GM12801 (cell line): ENCODE results near the gene ART3.

Source experiments
- TF ChIP-seq, protein P1 (sequence below): IDR thresholded peaks from one replicate; pipeline ENCODE4 v1.5.1; 2011; ENCODE audit warnings: control low read depth; ENCODE audit not compliant: insufficient read length; ENCODE audit errors: extremely low read depth

The ART3 gene

DNA sequence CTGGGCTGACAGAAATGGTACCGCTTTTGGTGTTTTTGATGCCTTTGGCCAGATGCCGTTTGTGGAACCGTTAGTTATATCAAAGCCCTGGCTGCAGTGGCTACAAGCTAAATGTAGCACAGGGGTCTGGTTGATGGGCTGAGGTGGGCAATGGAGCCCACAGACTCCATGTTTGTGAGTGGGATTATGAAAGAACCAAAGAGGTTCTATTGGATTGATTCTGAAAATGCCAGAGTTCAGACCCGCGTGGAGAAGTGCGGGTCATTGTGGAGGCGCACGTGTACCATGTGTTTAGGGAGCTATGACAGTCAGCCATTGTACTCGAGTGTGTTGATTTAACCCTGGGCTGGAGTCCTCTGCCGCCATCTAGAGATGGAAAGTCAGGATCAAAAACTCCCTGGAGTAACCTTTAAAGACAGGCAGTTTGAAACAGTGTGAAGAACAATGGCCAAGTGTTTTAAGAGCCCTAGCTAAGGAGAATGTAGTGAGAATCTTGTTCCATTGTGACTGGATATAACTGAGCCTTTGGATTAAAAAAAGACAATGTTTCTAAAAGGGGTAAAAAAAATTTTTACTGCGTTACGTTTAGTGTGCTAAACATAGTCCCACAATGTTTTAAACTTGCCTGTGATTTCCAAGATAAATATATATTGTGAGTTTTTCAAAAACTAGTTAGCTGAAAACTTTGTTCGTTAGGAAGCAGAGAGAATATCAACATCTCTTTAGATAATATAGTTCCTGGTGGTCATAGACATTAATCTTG lies 12.7 kb downstream of the ART3 start:
- TF ChIP-seq, protein P1, sequence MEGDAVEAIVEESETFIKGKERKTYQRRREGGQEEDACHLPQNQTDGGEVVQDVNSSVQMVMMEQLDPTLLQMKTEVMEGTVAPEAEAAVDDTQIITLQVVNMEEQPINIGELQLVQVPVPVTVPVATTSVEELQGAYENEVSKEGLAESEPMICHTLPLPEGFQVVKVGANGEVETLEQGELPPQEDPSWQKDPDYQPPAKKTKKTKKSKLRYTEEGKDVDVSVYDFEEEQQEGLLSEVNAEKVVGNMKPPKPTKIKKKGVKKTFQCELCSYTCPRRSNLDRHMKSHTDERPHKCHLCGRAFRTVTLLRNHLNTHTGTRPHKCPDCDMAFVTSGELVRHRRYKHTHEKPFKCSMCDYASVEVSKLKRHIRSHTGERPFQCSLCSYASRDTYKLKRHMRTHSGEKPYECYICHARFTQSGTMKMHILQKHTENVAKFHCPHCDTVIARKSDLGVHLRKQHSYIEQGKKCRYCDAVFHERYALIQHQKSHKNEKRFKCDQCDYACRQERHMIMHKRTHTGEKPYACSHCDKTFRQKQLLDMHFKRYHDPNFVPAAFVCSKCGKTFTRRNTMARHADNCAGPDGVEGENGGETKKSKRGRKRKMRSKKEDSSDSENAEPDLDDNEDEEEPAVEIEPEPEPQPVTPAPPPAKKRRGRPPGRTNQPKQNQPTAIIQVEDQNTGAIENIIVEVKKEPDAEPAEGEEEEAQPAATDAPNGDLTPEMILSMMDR, result no peak

DNA sequence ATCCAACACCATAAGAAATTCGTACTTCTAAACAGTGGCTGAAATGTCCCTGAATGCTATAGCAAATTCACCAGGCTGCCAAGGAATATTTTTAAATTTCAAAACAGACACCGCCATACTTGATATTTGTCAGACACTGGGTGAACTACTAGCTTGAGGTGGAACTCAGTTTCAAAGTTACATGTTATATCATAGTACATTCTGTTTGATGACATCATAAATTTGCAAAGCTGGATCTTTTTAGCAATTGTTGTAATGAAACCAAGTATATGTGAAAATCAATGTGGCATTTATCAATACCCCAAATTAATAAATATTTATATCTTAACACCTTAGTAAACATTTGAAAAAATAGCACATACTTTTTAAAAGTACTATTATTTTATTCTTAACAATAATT lies 14.2 kb downstream of the ART3 start:
- TF ChIP-seq, protein P1, result no peak

DNA sequence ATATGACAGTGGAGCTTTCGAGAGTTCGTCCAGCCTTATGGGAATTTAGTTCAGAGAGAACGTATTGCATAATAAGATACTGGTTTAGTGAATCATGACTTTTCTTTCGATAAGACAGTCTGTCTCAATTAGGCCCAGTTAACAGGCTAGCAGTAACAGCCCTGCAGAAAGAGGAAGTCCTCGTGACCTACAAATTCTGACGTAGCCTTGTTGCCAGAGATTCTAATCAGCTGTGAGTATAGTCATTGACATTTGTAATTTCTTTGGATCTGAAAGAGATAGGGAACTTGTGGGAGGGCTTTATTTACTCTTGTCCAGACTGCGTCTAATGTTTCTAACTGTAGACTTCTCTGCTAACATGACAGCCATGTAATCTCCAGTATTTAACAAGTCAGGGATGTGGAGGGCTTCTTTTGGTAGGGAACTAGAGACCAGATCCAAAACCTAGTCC lies 15.8 kb downstream of the ART3 start:
- TF ChIP-seq, protein P1, result no peak

DNA sequence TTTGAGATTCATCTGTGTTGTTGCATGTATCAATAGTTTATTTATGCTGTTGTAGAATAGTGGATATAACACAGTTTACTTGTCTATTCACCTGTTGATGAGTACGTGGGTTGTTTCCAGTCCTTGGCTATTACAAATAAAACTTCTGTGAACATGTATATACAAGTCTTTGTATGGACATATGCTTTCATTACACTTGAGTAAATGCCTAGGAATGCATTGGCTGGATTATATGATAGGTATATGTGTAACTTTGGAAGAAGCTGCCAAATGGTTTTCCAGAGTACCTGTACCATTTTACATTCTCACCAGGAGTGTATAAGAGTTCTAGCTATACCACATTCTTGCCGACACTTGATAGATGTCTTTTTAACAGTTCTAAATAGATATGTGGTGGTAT lies 16.5 kb downstream of the ART3 start:
- TF ChIP-seq, protein P1, result no peak

DNA sequence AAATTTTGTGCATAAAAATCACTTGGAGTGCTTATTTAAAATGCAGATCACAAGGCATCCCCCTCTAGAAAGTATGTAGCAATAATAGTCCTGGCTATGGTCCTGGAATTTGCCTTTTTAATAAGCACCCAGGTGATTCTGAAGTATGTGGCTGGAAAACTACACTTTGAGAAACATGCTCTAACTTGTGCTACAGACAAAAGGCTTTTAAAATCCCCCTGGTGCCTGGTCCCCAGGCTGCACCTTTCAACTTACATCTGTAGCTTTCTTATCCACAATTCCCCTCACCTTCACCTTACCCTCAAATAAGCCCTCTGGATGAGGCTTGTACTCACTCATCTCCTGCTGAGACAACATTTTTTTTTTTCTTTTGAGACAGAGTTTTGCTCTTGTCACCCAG lies 21.1 kb downstream of the ART3 start:
- TF ChIP-seq, protein P1, result no peak

DNA sequence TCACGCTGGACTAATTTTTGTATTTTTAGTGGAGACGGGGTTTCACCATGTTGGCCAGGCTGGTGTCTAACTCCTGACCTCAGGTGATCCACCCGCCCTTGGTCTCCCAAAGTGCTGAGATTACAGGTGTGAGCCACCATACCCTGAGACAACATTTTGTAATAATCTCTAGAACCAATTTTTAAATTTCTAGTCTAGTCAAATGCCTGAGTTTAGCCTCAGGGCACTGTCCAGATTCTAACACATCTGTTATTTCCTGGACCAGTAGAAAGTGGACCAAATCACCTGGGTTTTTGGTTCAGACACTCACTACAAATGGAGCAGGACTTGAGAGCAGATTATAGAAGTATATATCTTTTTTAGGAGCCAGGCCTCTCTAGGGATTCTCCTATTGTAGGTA lies 21.6 kb downstream of the ART3 start:
- TF ChIP-seq, protein P1, result no peak

DNA sequence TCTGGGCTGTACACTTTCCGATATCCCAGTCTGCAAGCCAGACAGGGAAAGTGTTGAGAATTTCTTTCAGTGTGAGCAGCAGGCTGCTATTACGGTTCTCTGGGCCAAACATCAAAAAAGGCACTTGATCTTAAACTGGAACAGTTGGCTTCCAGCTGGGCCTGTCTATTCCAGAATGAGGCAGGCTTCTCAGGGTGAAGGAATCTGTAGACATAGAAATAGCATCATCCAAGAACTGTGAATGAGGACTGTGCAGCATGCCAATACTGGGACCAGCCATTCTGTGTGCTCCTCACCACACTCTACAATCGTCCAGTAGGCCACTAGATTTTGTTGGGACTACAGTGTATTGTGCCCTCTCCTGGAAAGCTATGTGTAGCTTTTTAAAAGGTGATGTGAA lies 31.1 kb downstream of the ART3 start:
- TF ChIP-seq, protein P1, result no peak
